ES-I3 (cell line): ENCODE results near the gene MCM6.
"Not testable (repeated sequence)": the region's sequence is repeated elsewhere in the genome, so short reads cannot be mapped to it uniquely, and the experiment has no call there.

Source experiments
- H3K36me3 ChIP-seq: 2 replicates; pipeline ENCODE4 v1.6.1; 2013; ENCODE audit warnings: mild to moderate bottlenecking, low read length, control low read depth, moderate library complexity; ENCODE audit not compliant: insufficient read depth
- H3K4me1 ChIP-seq: 2 replicates; pipeline ENCODE4 v1.6.1; 2013; ENCODE audit warnings: mild to moderate bottlenecking, control low read depth, low read length; ENCODE audit not compliant: insufficient read depth
- H3K9ac ChIP-seq: 2 replicates; pipeline ENCODE4 v1.6.1; 2013; ENCODE audit warnings: low read depth, mild to moderate bottlenecking, low read length, moderate library complexity
- H3K9me3 ChIP-seq: 2 replicates; pipeline ENCODE4 v1.6.1; 2013; ENCODE audit warnings: mild to moderate bottlenecking, low read length, moderate library complexity; ENCODE audit not compliant: control insufficient read depth, insufficient read depth

The MCM6 gene

GRCh38 chr2:135821190-135821589, 55.1 kb downstream of the MCM6 start:
- Histone ChIP-seq H3K36me3 (no peaks in the 10 kb centered on the region), H3K9ac (no peak overlapping the region), H3K9me3 (no peaks in the 10 kb centered on the region), H3K4me1 (no peaks in the 10 kb centered on the region)

- H3K9me3 ChIP-seq, result no peaks in the 10 kb centered on the region
- no peaks in the 10 kb centered on the region for H3K4me1 ChIP-seq
- H3K9ac ChIP-seq, result no peak overlapping the region
- H3K36me3 ChIP-seq, result no peaks in the 10 kb centered on the region
These were observed 56.1 kb downstream of the MCM6 start for GRCh38 chr2:135820003-135820618.

DNA sequence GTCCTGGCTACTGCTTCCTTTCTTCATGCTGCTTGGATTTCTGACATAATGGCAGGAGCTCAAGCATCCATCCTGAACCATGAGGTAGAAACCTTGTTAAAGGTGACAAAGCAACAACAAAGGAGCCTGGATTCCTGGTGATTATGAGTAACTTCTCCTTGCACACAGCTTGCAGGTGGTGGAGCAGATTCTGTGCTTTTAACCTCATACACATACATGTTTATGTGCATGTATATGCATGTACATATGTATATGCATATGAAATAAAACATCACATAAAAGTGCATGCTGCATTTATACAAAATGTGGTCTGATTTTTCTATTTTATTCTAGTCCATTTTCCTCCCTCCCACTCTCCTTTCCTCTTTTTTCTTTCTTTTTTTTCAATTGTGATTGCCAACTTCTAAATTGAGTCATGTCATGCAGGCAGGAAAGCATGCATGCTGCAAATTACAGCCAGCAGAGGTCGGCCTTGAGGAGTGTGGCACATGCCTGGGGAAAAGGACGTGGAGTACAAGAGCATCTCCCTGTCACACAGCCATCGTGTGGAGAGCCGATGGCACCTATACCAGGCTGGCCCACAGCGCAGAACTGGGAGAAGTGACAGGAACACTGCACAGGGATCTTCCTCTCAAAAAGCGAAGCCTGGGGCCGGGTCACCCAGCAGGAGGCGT, 57.2 kb downstream of the MCM6 start:
- H3K9ac ChIP-seq, result no peak overlapping the region
- no peaks in the 10 kb centered on the region for H3K4me1 ChIP-seq
- H3K36me3 ChIP-seq, result no peaks in the 10 kb centered on the region
- no peaks in the 10 kb centered on the region for H3K9me3 ChIP-seq

- no peaks in the 10 kb centered on the region for H3K4me1 ChIP-seq
- no peaks in the 10 kb centered on the region for H3K9me3 ChIP-seq
These were observed 58.3 kb downstream of the MCM6 start for GRCh38 chr2:135817951-135818350.

GRCh38 chr2:135817466-135817865, 58.8 kb downstream of the MCM6 start:
- Histone ChIP-seq H3K9ac (no peak overlapping the region), H3K9me3 (no peaks in the 10 kb centered on the region), H3K4me1 (no peaks in the 10 kb centered on the region), H3K36me3 (no peaks in the 10 kb centered on the region)

More at GRCh38 chr2:135817951-135818350, 58.3 kb downstream of the MCM6 start:
- Histone ChIP-seq H3K36me3 (no peaks in the 10 kb centered on the region), H3K9ac (no peak overlapping the region)

DNA sequence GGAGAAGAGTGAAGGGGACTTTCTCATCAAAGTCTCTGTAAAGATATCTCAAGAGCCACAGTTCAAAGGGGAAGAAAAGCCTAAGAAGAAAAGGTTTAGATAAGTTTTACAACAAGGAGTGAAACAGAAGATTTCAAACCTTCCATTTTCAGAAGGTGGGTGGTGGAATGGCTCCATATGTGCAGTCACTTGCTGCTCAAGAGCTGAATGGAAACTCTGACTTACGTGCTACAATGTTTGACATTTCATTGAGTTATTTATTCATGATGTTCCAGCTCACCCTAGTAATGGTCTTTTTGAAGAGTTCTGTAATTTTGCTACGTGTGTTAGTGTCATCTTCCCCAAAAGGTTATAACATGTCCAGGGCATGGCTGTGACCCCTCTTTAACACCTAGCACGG, 61.0 kb downstream of the MCM6 start:
- H3K9ac ChIP-seq, result no peak overlapping the region
- H3K9me3 ChIP-seq, result no peaks in the 10 kb centered on the region
- no peaks in the 10 kb centered on the region for H3K4me1 ChIP-seq
- H3K36me3 ChIP-seq, result no peaks in the 10 kb centered on the region

DNA sequence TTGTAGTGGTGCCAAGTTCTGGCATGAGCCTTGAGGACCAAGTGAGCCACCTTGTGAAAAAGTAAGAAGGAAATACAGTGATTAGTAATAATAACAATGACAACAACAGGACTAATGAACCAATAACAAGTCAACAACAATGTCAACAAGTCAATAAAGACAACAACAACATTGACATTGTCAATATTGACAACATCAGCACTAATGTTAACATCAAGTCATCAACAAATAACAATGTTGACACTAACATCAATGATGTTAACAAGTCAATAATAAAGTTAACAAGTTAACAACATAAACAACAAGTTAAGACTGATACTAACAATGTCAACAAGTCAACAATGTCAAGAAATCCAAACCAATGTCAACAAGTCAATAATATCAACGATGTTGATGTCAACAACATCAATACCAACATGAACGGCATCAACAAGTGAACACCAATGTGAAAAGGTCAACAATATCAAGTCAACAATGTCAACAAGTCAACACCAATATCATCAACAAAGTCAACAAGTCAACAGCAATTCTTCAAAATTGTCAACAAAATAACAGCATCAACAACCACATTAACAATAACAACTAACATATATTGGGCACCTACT, 63.2 kb downstream of the MCM6 start:
- Histone ChIP-seq H3K4me1 (no peaks in the 10 kb centered on the region), H3K36me3 (no peaks in the 10 kb centered on the region), H3K9me3 (no peaks in the 10 kb centered on the region), H3K9ac (no peak overlapping the region)

DNA sequence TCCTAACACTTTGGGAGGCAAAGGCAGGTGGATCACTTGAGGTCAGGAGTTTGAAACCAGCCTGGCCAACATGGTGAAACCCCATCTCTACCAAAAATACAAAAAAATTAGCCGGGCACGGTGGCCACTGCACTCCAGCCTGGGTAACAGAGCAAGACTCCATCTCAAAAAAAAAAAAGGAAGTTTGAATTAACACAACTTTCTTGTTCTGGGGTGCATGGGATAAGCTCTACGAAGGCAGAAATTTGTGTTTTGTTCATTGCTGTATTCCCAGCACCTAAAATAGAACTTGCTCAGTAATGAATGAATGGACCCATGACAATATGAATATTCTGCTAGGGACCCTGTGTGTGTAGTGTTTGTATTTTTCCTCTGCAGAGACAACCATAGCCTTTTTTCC, 68.4 kb downstream of the MCM6 start:
- not testable (repeated sequence) for H3K9ac ChIP-seq, H3K36me3 ChIP-seq, H3K4me1 ChIP-seq, H3K9me3 ChIP-seq

DNA sequence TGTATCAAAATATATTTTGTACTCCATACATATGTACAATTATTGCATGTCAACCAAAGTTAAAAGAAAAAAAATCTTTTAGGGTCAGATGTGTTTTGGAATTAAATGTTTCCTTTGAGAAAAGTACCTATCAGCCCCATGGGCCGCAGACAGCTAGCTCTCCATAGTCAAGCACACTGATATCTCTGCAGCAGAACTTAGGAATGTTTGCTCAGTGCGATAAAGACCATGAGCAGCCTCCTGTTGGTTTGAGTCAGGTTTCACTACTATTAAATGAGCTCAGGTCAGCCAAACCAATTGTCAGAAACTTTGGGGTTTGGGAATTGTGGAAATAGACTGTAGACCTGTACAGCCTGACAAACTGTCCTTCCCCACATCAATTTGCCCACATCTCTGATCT, 73.0 kb downstream of the MCM6 start:
- Histone ChIP-seq H3K9me3 (no peaks in the 10 kb centered on the region; the same call in 1 of the 2 replicates), H3K36me3 (no peaks in the 10 kb centered on the region)

GRCh38 chr2:135802350-135802749, 73.9 kb downstream of the MCM6 start:
- Histone ChIP-seq H3K9me3 (no peaks in the 10 kb centered on the region; the same call in 1 of the 2 replicates), H3K9ac (no peak overlapping the region), H3K4me1 (no peaks in the 10 kb centered on the region), H3K36me3 (no peaks in the 10 kb centered on the region)

More for the DNA sequence above, 73.0 kb downstream of the MCM6 start:
- H3K9ac ChIP-seq, result no peak overlapping the region
- no peaks in the 10 kb centered on the region for H3K4me1 ChIP-seq

DNA sequence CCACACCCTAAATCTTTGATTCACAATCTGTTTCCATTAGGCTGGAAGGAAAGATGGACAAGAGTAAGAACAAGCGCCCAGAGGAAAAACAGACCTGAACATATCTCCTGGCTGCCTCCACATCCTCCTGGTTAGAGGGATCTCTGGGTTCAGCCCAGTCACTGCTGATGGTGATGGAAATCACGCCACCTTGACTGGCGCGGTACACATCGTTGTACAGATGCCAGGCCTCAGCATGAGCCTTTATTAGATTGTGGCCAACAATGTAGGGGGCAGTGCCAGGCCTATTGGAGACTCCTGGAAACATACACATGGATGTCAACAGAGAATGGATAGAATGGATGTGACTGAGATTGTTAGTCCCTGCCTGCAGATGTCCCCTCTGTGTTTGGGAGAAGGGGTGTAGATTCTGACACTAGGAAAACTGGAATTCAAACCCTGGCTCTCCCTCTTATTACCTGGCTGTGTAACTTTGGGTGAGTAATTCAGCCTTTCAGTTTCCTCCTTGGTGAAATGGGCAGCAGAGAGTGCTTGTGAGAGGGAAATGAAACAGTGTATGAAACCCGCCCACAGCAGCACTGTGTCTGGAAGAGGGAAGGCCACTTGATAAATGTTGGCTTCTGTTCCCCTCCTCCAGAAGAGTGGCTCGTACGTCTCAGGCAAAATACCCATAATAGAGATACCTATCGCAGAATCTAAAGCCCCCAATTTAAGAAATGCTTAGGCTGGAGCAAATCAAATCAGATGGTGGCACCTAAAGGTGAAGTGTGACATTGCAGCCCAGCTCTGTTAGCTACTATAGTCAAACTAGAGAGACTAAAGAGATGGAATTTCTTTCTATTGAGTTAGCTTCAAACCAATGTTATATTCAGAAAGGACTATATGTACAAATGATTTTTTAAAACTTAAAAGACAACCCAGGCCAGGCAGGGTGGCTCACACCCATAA, 75.5 kb downstream of the MCM6 start:
- no peaks in the 10 kb centered on the region for H3K4me1 ChIP-seq
- H3K9me3 ChIP-seq, result no peaks in the 10 kb centered on the region; the same call in 1 of the 2 replicates
- no peaks in the 10 kb centered on the region for H3K36me3 ChIP-seq
- no peak overlapping the region for H3K9ac ChIP-seq

DNA sequence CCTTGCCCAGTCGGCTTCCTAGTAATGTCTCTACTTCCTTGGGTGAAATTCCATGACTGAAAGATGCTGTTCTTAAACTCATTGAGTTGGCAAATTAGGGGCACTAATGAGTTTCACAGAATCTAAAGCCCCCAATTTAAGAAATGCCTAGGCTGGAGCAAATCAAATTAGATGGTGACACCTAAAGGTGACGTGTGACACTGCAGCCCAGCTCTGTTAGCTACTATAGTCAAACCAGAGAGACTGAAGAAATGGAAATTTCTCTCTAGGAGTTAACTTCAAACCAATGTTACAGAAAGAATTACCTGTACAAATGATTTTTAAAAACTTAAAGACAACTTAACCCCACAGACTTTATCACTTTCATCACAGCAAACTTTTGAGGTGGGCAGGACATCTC, 76.5 kb downstream of the MCM6 start:
- H3K9ac ChIP-seq, result no peak overlapping the region
- no peaks in the 10 kb centered on the region; the same call in 1 of the 2 replicates for H3K9me3 ChIP-seq
- no peaks in the 10 kb centered on the region for H3K36me3 ChIP-seq
- no peaks in the 10 kb centered on the region for H3K4me1 ChIP-seq

DNA sequence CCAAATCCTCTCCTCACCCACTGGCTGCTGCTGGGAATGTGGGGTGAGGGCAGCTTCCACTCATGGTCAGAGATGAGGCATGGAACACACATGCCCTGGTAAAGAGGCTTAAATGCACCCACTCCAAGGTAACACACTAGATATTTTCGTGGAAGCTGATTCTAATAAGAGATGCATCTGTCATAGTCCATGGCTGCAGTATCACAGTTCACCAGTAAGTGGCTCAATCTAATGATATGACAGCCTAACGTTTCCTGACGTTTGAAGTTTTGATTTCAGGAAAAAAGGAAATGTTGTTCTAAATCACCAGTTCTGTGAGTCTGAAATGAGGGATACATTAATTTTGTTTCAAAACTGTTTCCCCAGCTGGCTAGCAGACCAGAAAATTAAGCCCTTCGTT, 77.5 kb downstream of the MCM6 start:
- Histone ChIP-seq H3K36me3 (no peaks in the 10 kb centered on the region), H3K9ac (no peak overlapping the region), H3K4me1 (no peaks in the 10 kb centered on the region), H3K9me3 (no peaks in the 10 kb centered on the region; the same call in 1 of the 2 replicates)

DNA sequence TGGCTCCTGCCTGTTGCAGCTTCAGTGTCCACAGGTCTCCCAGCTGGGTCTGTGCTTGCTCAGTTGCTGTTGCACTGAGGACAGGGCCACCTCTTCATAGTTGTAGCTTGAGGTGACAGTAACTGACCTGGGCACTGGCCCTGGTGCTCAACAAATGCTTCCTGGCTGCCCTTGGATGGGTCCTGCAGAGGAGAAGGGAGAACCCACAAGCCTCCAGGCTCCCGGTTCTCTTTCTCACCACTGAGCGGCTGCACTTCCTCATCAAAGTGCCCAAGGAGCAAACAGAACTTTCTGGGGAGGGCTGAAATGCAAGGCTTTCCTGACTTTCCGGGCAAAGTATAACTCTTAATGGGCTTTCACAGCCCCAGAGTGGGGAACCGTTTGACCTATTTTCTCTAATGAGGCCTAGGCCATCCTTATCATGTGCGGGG, 78.0 kb downstream of the MCM6 start:
- H3K9ac ChIP-seq, result no peak overlapping the region
- no peaks in the 10 kb centered on the region for H3K4me1 ChIP-seq
- no peaks in the 10 kb centered on the region for H3K36me3 ChIP-seq
- no peaks in the 10 kb centered on the region; the same call in 1 of the 2 replicates for H3K9me3 ChIP-seq
